ENCODE data around the gene CXCR5.

CXCR5 gene

DNA sequence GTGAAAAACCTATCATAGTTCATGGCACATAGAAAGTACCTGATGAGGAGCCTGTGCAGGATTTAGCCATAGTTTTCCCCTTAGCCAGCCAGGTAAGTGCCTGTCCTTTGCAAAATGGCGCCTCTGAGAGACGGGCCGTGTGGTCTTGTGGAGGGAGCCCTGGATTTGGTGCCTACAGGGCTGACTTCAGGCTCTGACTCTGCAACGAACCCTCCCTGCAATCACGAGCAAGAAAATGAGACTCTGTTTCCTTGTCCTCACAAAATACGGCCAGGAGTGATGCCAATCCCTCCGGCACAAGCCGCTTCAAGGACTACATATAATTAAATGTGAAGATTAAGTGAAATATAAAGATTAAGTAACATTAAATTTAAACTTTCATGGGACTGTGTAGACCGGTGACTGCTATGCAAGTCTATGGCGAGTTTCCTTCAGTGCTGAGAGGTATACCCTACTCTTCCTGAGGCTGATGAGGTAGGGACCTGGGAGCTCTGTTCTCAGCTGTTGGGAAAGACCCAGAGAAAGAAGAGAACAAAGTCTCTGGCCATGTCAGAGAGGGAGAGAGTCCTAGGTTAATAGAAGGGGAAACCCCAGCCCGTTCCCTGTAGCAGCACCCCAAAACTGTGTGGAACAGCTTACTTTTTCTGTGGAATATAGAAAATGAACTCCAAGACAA is 6.1 kb upstream of the CXCR5 start:
- no peak for DNase-seq

DNA sequence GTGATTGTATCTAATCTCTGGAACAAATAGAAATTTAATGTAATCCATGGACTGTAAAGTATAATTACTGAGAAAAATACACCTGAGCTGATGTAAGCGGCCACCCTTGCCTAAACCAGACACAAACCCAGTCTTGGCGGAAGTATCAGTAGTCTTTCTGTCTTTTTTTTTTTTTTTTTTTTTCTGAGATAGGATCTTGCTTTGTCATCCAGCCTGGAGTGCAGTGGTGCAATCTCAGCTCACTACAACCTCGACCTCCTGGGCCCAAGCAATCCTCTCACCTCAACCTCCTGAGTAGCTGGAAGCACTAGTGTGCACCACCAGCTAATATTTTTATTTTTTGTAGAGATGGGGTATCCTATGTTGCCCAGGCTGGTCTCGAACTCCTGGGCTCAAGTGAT is 5.5 kb upstream of the CXCR5 start:
- no peak for DNase-seq

- DNase-seq = no peak
Observed at GRCh38 chr11:118881228-118881627, 2.5 kb upstream of the CXCR5 start.

DNA sequence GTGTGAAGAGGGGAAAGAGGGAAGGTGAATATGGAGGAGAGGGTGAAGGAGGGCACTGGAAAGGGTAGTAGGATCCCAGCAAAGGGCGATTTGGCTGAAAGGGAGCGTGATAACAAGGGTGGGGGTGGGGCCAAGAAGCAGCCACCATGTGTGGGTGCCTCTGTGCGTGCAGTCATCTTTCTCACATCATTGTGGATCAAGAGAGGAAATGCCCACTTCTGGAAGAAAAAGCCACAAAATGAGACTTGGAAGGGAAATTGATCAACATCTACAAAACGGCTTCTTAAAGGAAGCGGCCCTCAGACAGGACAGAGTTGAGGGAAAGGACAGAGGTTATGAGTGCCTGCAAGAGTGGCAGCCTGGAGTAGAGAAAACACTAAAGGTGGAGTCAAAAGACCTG is 1.2 kb upstream of the CXCR5 start:
- DNase-seq = no peak

GRCh38 chr11:118883004-118883367 is 706 bp upstream of the CXCR5 start:
- no peak for DNase-seq

DNA sequence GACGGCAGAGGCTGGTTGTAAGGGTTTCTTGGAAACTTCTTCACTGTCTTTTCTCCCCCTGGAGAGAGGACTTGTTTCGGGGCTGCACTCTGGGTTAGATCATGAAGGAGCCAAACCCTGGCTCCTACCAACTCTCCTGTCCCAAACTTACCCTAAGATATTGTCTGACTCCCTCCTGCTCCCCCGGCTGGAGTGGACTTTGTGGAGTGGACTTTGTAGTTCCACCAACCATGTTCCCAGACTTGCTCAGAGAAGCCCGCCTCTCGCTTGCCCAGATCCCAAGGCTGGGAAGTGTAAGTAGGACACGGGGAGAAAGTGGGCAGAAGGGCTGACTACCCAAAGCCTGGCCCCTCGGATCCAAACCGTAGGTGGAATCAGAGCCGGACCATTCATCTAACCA is 1.2 kb downstream of the CXCR5 start:
- no peak for DNase-seq

- DNase-seq = no peak
Observed at GRCh38 chr11:118885319-118885718, 1.6 kb downstream of the CXCR5 start.

GRCh38 chr11:118885831-118886565 is 2.3 kb downstream of the CXCR5 start:
- DNase-seq = no peak

- DNase-seq = no peak
Observed at GRCh38 chr11:118886681-118887111, 3.0 kb downstream of the CXCR5 start.

- DNase-seq = no peak
Observed at GRCh38 chr11:118887206-118887605, 3.5 kb downstream of the CXCR5 start.

DNA sequence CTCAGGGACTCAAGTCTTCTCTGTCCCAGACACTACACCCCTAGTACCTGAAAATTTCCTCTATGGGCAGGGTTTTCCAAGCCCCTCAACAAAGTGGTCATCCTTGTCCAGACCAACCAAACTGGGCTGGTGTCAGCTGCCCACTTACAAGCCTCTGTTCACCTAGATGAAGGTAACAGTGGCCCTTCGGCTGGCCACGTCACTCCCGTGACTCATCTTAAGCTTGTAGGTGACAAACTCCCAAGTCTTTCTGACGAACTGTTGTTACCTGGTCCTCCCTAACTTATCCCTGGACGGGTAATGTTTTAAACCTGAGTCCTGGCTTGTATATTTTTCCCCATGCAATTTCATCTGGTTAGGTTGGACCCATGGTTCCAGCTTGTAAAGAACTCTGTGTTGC is 4.7 kb downstream of the CXCR5 start:
- no peak for DNase-seq

GRCh38 chr11:118889797-118890196 is 6.1 kb downstream of the CXCR5 start:
- DNase-seq = no peak

- DNase-seq = no peak
Observed at GRCh38 chr11:118892514-118892913, 8.8 kb downstream of the CXCR5 start.

DNA sequence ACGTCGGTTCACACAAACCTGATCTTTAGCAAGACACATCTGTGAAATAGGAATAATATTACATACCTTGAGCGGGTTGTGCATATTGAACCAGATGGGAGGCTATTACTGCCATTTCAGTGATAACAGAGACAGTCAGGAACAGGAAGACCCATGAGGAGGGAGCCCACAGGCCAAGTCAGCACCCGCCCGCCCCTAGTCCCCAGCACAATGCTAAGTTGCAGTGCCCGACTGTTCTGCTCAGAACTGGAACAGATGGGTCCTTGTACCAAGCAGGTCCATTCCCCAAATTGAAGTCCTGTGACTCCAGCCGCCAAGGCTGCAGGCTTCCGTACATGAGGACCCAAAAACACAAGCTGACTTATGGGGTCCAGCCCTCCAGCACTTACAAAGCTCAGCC is 9.3 kb downstream of the CXCR5 start:
- no peak for DNase-seq

DNA sequence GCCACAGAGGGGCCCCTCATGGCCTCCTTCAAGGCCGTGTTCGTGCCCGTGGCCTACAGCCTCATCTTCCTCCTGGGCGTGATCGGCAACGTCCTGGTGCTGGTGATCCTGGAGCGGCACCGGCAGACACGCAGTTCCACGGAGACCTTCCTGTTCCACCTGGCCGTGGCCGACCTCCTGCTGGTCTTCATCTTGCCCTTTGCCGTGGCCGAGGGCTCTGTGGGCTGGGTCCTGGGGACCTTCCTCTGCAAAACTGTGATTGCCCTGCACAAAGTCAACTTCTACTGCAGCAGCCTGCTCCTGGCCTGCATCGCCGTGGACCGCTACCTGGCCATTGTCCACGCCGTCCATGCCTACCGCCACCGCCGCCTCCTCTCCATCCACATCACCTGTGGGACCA is 10.0 kb downstream of the CXCR5 start:
- no peak for DNase-seq

DNA sequence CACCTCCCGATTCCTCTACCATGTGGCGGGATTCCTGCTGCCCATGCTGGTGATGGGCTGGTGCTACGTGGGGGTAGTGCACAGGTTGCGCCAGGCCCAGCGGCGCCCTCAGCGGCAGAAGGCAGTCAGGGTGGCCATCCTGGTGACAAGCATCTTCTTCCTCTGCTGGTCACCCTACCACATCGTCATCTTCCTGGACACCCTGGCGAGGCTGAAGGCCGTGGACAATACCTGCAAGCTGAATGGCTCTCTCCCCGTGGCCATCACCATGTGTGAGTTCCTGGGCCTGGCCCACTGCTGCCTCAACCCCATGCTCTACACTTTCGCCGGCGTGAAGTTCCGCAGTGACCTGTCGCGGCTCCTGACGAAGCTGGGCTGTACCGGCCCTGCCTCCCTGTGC is 10.5 kb downstream of the CXCR5 start:
- no peak for DNase-seq

GRCh38 chr11:118895093-118896039 is 11.7 kb downstream of the CXCR5 start:
- DNase-seq = peak; percentile 69

DNA sequence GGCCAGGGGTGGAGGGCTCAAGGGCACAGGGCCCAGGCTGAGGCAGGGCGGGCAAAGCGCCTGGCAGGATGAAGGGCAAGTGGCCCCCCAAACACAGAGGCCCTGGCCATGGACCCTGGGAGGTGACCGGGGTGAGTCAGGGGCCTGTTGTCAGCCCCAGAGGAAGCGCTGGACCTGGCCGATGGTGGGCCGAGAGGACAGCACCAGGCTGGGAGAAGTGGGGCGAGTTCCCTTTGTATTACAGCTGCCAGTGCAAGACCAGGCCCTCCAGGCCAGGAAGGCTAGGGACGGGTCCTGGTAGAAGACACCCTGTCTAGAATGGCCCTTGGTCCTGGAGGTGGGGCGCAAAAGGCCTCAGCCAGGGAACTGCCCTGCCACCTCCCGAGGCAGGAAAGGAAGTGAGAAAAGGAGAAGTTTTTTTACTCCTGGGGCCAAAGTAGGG is 12.8 kb downstream of the CXCR5 start:
- no peak for DNase-seq

DNA sequence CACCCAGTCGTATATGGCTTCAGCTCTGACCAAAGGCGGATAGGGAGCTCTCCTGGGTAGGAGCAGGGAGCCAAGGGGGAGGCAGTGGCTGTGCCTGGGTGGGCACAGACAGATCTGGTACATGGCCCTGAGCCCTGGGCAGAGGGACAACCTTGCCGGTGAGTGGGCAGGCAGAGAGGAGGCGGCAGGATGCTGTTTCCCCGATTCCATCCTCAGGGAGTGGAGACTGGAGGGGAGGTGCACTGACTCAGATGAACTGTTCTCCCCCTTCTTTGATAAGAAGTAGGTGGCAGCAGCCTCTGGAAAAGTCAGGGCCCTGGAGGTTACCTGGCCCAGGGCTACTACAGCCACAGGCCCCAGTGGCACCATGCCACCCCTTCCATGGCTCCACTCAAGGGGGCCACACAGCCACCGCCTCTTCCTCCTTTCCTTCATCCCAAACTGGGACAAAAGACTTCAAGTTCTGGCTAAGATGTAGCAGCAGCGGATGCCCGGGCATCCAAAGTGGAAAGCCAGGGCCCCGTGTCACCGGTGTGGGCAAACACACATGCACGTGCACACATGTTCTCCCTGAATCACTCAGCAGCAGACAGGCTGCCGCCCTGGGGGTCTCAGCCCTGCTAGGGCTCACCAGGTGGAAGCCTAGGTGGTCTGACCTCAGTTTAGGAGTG is 13.4 kb downstream of the CXCR5 start:
- DNase-seq = no peak

- DNase-seq = no peak
Observed at GRCh38 chr11:118897721-118898310, 14.1 kb downstream of the CXCR5 start.

DNA sequence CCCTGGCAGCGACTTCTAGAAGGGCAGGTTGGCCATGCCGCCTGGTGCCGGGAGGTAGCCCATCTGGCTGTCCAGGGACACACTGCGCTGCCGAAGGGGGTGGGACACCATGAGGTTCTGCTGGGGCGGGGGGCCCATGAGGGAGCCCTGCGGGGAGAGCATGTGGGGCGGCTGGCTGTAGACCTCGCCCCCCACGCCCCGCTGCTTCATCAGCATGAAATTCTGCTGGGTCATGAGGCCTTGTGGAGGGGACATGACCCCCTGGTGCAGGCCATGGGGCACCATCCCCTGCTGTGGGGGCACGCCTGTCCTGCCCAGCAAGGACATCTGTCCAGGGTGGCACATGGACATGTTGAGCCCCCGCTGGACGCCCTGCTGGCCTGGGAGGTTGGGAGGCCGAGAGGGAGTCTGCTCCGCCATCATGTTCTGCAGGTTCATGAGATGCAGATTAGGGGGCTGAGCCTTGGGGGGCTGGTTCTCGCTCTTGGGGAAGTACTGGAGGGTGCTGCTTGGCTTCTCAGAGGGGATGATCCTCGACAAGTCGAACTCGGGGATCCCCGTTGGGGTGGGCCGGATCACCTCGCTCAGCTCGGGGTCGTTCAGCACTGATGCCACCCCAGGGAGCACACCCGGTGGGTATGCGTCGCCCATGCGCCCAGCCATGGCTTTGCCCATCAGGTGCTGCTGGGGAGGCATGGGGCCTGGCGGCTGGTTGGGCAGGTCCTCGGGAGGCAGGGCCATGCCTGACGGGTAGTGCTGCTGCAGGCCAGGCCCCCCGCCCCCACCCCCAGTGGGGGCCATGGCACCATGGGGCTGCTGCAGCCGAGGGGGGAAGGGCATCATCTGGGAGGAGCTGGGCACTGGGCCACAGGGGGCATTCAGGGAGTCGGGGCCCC is 15.0 kb downstream of the CXCR5 start:
- no peak for DNase-seq

- DNase-seq = no peak
Observed at GRCh38 chr11:118899296-118899688, 15.6 kb downstream of the CXCR5 start.
